ENCODE measurements around the gene PKP4.
"Not testable (repeated sequence)": the region's sequence is repeated elsewhere in the genome, so short reads cannot be mapped to it uniquely, and the experiment has no call there.

PKP4 gene

GRCh38 chr2:158467248-158467647 lies 10.5 kb downstream of the PKP4 start:
- DNase-seq = no peak

- DNase-seq = not testable (repeated sequence)
Observed at GRCh38 chr2:158472829-158473228, 16.1 kb downstream of the PKP4 start.

- not testable (repeated sequence) for DNase-seq
Observed at GRCh38 chr2:158473300-158473699, 16.5 kb downstream of the PKP4 start.

GRCh38 chr2:158473719-158474392 lies 17.1 kb downstream of the PKP4 start:
- DNase-seq = no peak

GRCh38 chr2:158474526-158475011 lies 17.8 kb downstream of the PKP4 start:
- not testable (repeated sequence) for DNase-seq

GRCh38 chr2:158477202-158477601 lies 20.4 kb downstream of the PKP4 start:
- DNase-seq = no peak

- no peak for DNase-seq
Observed at GRCh38 chr2:158478237-158478636, 21.5 kb downstream of the PKP4 start.

- no peak for DNase-seq
Observed at GRCh38 chr2:158478816-158479215, 22.1 kb downstream of the PKP4 start.

GRCh38 chr2:158481116-158481515 lies 24.4 kb downstream of the PKP4 start:
- DNase-seq = no peak

- DNase-seq = no peak
Observed at GRCh38 chr2:158482594-158482993, 25.8 kb downstream of the PKP4 start.

- no peak for DNase-seq
Observed at GRCh38 chr2:158484892-158485556, 28.3 kb downstream of the PKP4 start.

- DNase-seq = no peak
Observed at GRCh38 chr2:158486150-158486969, 29.6 kb downstream of the PKP4 start.

- no peak for DNase-seq
Observed at GRCh38 chr2:158486970-158487325, 30.2 kb downstream of the PKP4 start.

GRCh38 chr2:158487419-158487818 lies 30.7 kb downstream of the PKP4 start:
- no peak for DNase-seq

GRCh38 chr2:158488442-158489216 lies 31.9 kb downstream of the PKP4 start:
- DNase-seq = no peak

GRCh38 chr2:158489366-158490112 lies 32.8 kb downstream of the PKP4 start:
- no peak for DNase-seq

- DNase-seq = no peak
Observed at GRCh38 chr2:158491072-158491471, 34.3 kb downstream of the PKP4 start.

- no peak for DNase-seq
Observed at GRCh38 chr2:158493458-158493857, 36.7 kb downstream of the PKP4 start.

- DNase-seq = no peak
Observed at GRCh38 chr2:158495175-158495574, 38.4 kb downstream of the PKP4 start.

- no peak for DNase-seq
Observed at GRCh38 chr2:158496986-158497385, 40.2 kb downstream of the PKP4 start.

GRCh38 chr2:158497486-158497885 lies 40.7 kb downstream of the PKP4 start:
- DNase-seq = no peak
